GM23338 (cell line): ENCODE data around the gene HNRNPAB.

Source experiments
- CREB1 ChIP-seq: fragments of 250-450 bp; sonication (Bioruptor Pico); IDR thresholded peaks from 2 replicates; pipeline ENCODE4 v1.5.0; 2020; ENCODE audit warnings: low read depth, mild to moderate bottlenecking, moderate library complexity
- CTCF ChIP-seq, 2 experiments: fragments of 200-600 bp in 1 of 2; sonication (generic) in 1 of 2; conservative IDR thresholded peaks; 2 replicates each; pipeline versions ENCODE4 v1.5.1 to v1.6.1; 2016 to 2017; ENCODE audit warnings: antibody characterized with exemption in 2 of 2, low read depth in 2 of 2, mild to moderate bottlenecking in 2 of 2, moderate library complexity in 1 of 2
- ETS1 ChIP-seq: IDR thresholded peaks from 2 replicates; pipeline ENCODE4 v1.6.1; 2016; ENCODE audit warnings: antibody characterized with exemption
- EZH2 ChIP-seq: fragments of 200-600 bp; sonication (generic); IDR thresholded peaks from one replicate; pipeline ENCODE4 v1.8.0; 2017; ENCODE audit warnings: antibody characterized with exemption, mild to moderate bottlenecking, low read depth; ENCODE audit not compliant: unreplicated experiment
- EZH2phosphoT487 ChIP-seq: fragments of 200-600 bp; sonication (generic); IDR thresholded peaks from one replicate; pipeline ENCODE4 v1.8.1; 2018; ENCODE audit warnings: antibody characterized with exemption; ENCODE audit not compliant: unreplicated experiment
- JUNB ChIP-seq: IDR thresholded peaks from one replicate; pipeline ENCODE4 v1.6.1; 2016; ENCODE audit warnings: antibody characterized with exemption; ENCODE audit not compliant: unreplicated experiment
- POLR2AphosphoS5 ChIP-seq: IDR thresholded peaks from 2 replicates; pipeline ENCODE4 v1.6.1; 2016; ENCODE audit warnings: antibody characterized with exemption, low read depth
- REST ChIP-seq: IDR thresholded peaks from one replicate; pipeline ENCODE4 v1.6.1; 2018; ENCODE audit warnings: antibody characterized with exemption; ENCODE audit not compliant: unreplicated experiment
- ZNF462 ChIP-seq: fragments of 250-450 bp; sonication (Bioruptor Pico); IDR thresholded peaks from 2 replicates; pipeline ENCODE4 v1.5.0; 2020; ENCODE audit warnings: mild to moderate bottlenecking, moderate library complexity

GRCh38 chr5:178249191-178249989 lies 45.1 kb downstream of the HNRNPAB start:
- no peak for TF ChIP-seq CTCF (conservative IDR thresholded peaks at IDR 0.05; ENCODE audit: low read depth in 2 of 2)
- TF ChIP-seq CREB1 (CRISPR knock-in tag): no peak
- TF ChIP-seq ETS1: no peak
- no peak for TF ChIP-seq EZH2
- TF ChIP-seq REST: no peak
- no peak for TF ChIP-seq POLR2AphosphoS5
- no peak for TF ChIP-seq EZH2phosphoT487
- no peak for TF ChIP-seq ZNF462 (CRISPR knock-in tag)
- TF ChIP-seq JUNB: no peak
